ENCODE results near the gene SH3BP2. TPM values are rescaled to one million over a fixed set of nuclear protein-coding genes. Genes with fewer than 3 reads are reported as not detected.

The SH3BP2 gene
- total RNA-seq, 1 donor from 2014 or later = 79.0 TPM

- TF ChIP-seq, protein P1, sequence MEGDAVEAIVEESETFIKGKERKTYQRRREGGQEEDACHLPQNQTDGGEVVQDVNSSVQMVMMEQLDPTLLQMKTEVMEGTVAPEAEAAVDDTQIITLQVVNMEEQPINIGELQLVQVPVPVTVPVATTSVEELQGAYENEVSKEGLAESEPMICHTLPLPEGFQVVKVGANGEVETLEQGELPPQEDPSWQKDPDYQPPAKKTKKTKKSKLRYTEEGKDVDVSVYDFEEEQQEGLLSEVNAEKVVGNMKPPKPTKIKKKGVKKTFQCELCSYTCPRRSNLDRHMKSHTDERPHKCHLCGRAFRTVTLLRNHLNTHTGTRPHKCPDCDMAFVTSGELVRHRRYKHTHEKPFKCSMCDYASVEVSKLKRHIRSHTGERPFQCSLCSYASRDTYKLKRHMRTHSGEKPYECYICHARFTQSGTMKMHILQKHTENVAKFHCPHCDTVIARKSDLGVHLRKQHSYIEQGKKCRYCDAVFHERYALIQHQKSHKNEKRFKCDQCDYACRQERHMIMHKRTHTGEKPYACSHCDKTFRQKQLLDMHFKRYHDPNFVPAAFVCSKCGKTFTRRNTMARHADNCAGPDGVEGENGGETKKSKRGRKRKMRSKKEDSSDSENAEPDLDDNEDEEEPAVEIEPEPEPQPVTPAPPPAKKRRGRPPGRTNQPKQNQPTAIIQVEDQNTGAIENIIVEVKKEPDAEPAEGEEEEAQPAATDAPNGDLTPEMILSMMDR (IDR thresholded peaks at IDR 0.05; ENCODE audit: unreplicated experiment) = no peak
- H3K27me3 Mint-ChIP-seq (ENCODE audit: low read depth) = no peaks in the 10 kb centered on the region
- H3K36me3 Mint-ChIP-seq = peaks cover 5% of the 10 kb centered on the region
- H3K9me3 Mint-ChIP-seq = no peaks in the 10 kb centered on the region
- H3K4me1 Mint-ChIP-seq = peaks cover 75% of the 10 kb centered on the region
- DNase-seq (ENCODE audit: low spot score in 2 of 2, unreplicated experiment in 2 of 2) = no peak
- no peak overlapping the region for H3K4me3 Mint-ChIP-seq
- H3K27ac Mint-ChIP-seq = peak overlapping the region; percentile 83
Measured at GRCh38 chr4:2862528-2862927, 69.6 kb downstream of the SH3BP2 start.

DNA sequence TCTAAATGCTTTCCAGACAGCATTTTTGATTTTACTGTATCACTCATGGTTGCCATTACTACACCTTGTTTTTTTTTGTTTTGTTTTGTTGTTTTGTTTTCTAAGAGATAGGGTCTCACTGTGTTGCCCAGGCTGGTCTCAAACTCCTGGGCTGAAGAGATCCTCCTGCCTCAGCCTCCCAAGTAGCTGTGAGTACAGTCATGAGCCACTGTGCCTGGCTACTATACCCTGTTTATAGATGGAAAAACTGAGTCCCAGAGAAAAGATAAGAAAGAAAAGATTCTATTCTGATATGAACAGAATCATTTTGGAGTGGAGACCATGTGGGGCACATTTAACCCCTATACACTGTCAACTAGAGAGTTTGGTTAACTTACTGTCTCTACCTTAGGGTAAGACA is 70.8 kb downstream of the SH3BP2 start:
- H3K4me1 Mint-ChIP-seq = peaks cover 78% of the 10 kb centered on the region
- H3K4me3 Mint-ChIP-seq = no peak overlapping the region
- TF ChIP-seq, protein P1 (IDR thresholded peaks at IDR 0.05; ENCODE audit: unreplicated experiment) = no peak
- no peaks in the 10 kb centered on the region for H3K27me3 Mint-ChIP-seq (ENCODE audit: low read depth)
- no peak overlapping the region for H3K27ac Mint-ChIP-seq
- no peak for DNase-seq (ENCODE audit: low spot score in 2 of 2, unreplicated experiment in 2 of 2)
- no peaks in the 10 kb centered on the region for H3K36me3 Mint-ChIP-seq
- no peaks in the 10 kb centered on the region for H3K9me3 Mint-ChIP-seq

- Mint-ChIP-seq H3K4me1 (peaks cover 80% of the 10 kb centered on the region), H3K27ac (peak overlapping the region; percentile 45), H3K36me3 (no peaks in the 10 kb centered on the region), H3K27me3 (ENCODE audit: low read depth) (no peaks in the 10 kb centered on the region), H3K4me3 (no peak overlapping the region), H3K9me3 (no peaks in the 10 kb centered on the region)
- TF ChIP-seq, protein P1 (IDR thresholded peaks at IDR 0.05; ENCODE audit: unreplicated experiment) = no peak
- DNase-seq (ENCODE audit: low spot score in 2 of 2, unreplicated experiment in 2 of 2) = no peak
Measured at GRCh38 chr4:2865196-2865780, 72.4 kb downstream of the SH3BP2 start.

- TF ChIP-seq, protein P1 (IDR thresholded peaks at IDR 0.05; ENCODE audit: unreplicated experiment) = no peak
- Mint-ChIP-seq H3K4me3 (no peak overlapping the region), H3K4me1 (peaks cover 74% of the 10 kb centered on the region), H3K27ac (peak overlapping the region; percentile 61), H3K36me3 (no peaks in the 10 kb centered on the region), H3K27me3 (ENCODE audit: low read depth) (no peaks in the 10 kb centered on the region), H3K9me3 (no peaks in the 10 kb centered on the region)
- DNase-seq (ENCODE audit: low spot score in 2 of 2, unreplicated experiment in 2 of 2) = no peak
Measured at GRCh38 chr4:2866160-2866861, 73.4 kb downstream of the SH3BP2 start.

DNA sequence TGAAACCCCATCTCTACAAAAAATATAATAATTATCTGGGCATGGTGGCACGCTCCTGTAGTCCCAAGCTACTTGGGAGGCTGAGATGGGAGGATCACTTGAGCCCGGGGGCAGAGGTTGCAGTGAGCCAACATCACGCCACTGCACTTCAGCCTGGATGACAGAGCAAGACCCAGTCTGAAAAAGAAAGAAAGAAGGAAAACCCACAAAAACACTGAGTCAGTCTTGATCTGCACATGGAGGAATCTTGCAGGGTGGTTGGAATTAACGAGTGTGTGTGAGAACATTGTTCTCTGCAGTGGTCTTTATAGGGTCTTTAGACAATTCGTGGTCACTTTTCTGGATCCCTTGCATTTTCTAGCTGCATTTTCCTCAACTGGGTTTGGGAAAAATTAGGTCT is 74.0 kb downstream of the SH3BP2 start:
- Mint-ChIP-seq H3K36me3 (no peaks in the 10 kb centered on the region), H3K4me3 (no peak overlapping the region), H3K27ac (peak overlapping the region; percentile 84), H3K9me3 (no peaks in the 10 kb centered on the region), H3K4me1 (peaks cover 68% of the 10 kb centered on the region), H3K27me3 (ENCODE audit: low read depth) (no peaks in the 10 kb centered on the region)
- DNase-seq (ENCODE audit: low spot score in 2 of 2, unreplicated experiment in 2 of 2) = no peak
- TF ChIP-seq, protein P1 (IDR thresholded peaks at IDR 0.05; ENCODE audit: unreplicated experiment) = no peak

Data from mesothelial cell of epicardium (in vitro differentiated cells).